Thymus (tissue), 11 donors: ENCODE results near the gene VWA7. TPM values are rescaled to one million over a fixed set of nuclear protein-coding genes. Genes with fewer than 3 reads are reported as not detected.

Experiments
- DNase-seq, 9 donors: peaks; one replicate each; pipeline ENCODE4 v3.0.0-alpha.2; 2013; ENCODE audit warnings: low spot score in 9 of 9, low read depth in 6 of 9, missing footprints in 1 of 9
- H3K27ac ChIP-seq, 2 donors: one replicate each; pipeline ENCODE4 v1.5.1; 2013; ENCODE audit warnings: control low read depth in 1 of 2, low read depth in 1 of 2, low read length in 1 of 2, mild to moderate bottlenecking in 1 of 2, moderate library complexity in 1 of 2
- H3K27me3 ChIP-seq, 2 donors: one replicate each; pipeline ENCODE4 v1.5.1; 2013; ENCODE audit warnings: low read length in 1 of 2; ENCODE audit not compliant: control insufficient read depth in 2 of 2, insufficient read depth in 1 of 2
- H3K36me3 ChIP-seq, 2 donors: one replicate each; pipeline ENCODE4 v1.5.1; 2013; ENCODE audit warnings: low read length in 1 of 2, mild to moderate bottlenecking in 1 of 2, moderate library complexity in 1 of 2; ENCODE audit not compliant: control insufficient read depth in 2 of 2, insufficient read depth in 2 of 2
- H3K4me1 ChIP-seq, 2 donors: one replicate each; pipeline ENCODE4 v1.5.1; 2013; ENCODE audit warnings: low read length in 2 of 2; ENCODE audit not compliant: control insufficient read depth in 2 of 2, insufficient read depth in 2 of 2
- H3K4me3 ChIP-seq, 2 donors: one replicate each; pipeline ENCODE4 v1.5.1; 2013; ENCODE audit warnings: low read length in 2 of 2, control low read depth in 1 of 2, mild to moderate bottlenecking in 1 of 2
- H3K9me3 ChIP-seq, 2 donors: one replicate each; pipeline ENCODE4 v1.5.1; 2013; ENCODE audit warnings: low read length in 1 of 2, mild to moderate bottlenecking in 1 of 2; ENCODE audit not compliant: control insufficient read depth in 2 of 2, insufficient read depth in 1 of 2
- WGBS: extraction: QIAGEN DNeasy Blood & Tissue Kit; methylation state at CpG from one replicate; pipeline ENCODE4 v1.1.7; 2013; 5-methylcytosine and 5-hydroxymethylcytosine counted together
- polyA plus RNA-seq: library from polyadenylated mRNA; stranded (reverse); fragments of 200-250 nt; gene quantifications from one replicate; pipeline ENCODE4 v1.2.3, GENCODE V29; 2013
- total RNA-seq: library from RNA; stranded (reverse); fragments of 120-200 nt; gene quantifications from one replicate; pipeline ENCODE4 v1.2.4, GENCODE V29; 2013
- donor health status: healthy.

The VWA7 gene
- total and polyA plus RNA-seq, 2 donors = 0.66 to 0.76 TPM

DNA sequence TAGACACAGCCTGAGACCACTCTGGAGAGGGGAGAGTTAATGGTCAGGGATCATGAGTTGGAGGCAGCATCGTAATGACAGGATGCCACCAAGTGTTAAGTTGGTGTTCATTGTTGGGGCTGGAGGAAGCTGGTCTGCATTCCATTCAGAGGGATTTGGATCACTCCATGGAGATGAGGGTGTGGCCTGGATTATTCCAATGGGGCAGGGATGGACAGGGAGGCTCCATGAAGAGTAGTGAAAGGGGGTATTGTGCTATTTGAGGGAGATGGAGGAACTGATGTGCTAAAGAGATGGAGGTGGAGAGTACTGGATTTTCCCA is 13.5 kb downstream of the VWA7 start:
- no peak overlapping the region for H3K4me3 ChIP-seq
- peaks cover 20 to 48% of the 10 kb centered on the region in 2 donors for H3K36me3 ChIP-seq
- peaks cover 0 to 12% of the 10 kb centered on the region in 2 donors for H3K4me1 ChIP-seq
- peaks cover 0 to 17% of the 10 kb centered on the region in 2 donors for H3K27me3 ChIP-seq
- no peak for DNase-seq
- no peaks in the 10 kb centered on the region for H3K9me3 ChIP-seq
- H3K27ac ChIP-seq = no peak overlapping the region
- WGBS = 96% methylated on average over 1 of the region's 1 CpG

DNA sequence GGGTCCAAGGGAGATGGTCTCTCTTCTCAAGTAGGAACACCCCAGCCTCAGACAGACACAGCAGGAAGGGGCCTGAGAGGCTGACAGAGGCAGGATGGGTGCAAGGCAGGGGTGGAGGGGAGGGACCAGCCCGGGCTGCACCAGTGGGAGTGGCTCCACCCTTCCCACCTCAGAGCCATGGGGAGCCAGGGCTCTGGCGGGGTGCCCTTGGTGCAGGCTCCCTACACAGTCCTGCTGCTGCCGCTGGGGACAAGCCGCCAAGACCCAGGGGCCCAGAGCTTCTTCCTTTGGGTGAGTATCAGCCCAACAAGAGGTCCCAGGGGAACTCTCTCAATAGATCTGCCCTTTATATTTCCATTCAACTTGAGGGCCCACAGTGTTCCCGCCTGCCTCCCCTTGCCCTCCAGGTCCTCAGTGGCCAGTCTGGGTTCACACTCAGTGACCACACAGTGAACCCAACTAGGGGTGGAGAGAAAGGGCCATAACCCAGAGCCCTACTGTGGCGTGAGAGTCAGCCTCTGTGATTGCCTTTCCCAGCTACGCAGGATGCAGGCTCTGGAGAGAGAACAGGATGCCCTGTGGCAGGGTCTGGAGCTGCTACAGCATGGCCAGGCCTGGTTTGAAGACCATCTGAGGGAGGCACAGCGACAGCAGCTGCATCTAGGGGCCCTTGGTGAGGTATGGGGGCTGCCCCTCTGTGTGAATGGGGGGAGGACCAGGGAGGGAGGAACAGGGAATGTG is 14.1 kb downstream of the VWA7 start:
- Histone ChIP-seq H3K9me3 (no peaks in the 10 kb centered on the region), H3K4me1 (peaks cover 0 to 12% of the 10 kb centered on the region in 2 donors), H3K27ac (no peak overlapping the region), H3K4me3 (no peak overlapping the region), H3K27me3 (peaks cover 0 to 17% of the 10 kb centered on the region in 2 donors), H3K36me3 (peaks cover 25 to 52% of the 10 kb centered on the region in 2 donors)
- DNase-seq = no peak
- WGBS = 95% methylated on average over 8 of the region's 8 CpGs

DNA sequence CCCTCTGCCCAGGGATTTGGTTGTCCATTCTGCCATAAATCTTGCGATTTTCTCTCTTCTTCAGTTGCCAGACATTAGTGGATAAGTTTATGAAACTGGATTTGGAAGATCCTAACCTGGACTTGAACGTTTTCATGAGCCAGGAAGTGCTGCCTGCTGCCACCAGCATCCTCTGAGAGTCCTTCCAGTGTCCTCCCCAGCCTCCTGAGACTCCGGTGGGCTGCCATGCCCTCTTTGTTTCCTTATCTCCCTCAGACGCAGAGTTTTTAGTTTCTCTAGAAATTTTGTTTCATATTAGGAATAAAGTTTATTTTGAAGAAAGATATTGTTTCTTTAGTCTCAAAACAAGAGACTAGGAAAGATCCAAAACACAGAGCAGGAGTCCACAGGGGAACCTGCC is 14.8 kb downstream of the VWA7 start, which contains the start of gene SAPCD1:
TSS of gene SAPCD1 (plus strand) at position 301 of the 400 bp plus-strand sequence. CDS start 399 bp downstream, outside the sequence.
- H3K27ac ChIP-seq = no peak within 1 kb of the TSS
- DNase-seq = no peak

DNA sequence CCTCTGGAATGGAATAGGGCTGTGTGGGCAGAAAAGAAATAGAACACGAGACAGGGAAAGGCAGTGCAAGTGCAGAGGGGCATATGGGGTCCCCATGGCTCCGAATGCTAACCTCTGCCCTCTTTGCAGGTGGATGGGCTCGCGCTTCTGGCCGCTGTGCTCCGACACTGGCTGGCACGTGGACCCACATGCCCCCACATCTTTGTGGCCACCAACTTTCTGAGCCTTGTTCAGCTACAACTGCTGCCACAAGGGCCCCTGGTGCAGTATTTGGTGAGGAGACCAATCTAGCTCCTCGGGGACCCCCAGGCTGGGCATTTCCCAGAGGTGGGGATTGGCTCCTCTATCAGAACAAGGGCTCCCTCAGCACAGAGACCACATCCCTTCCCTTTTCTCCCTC is 15.8 kb downstream of the VWA7 start:
- Histone ChIP-seq H3K27me3 (peaks cover 0 to 10% of the 10 kb centered on the region in 2 donors), H3K36me3 (peaks cover 25 to 52% of the 10 kb centered on the region in 2 donors), H3K4me3 (no peak overlapping the region), H3K4me1 (peaks cover 0 to 12% of the 10 kb centered on the region in 2 donors), H3K27ac (no peak overlapping the region), H3K9me3 (no peaks in the 10 kb centered on the region)
- WGBS = 99% methylated on average over 8 of the region's 8 CpGs
- no peak for DNase-seq

More for the DNA sequence above, 14.8 kb downstream of the VWA7 start, which contains the start of gene SAPCD1:
- 92% methylated on average over 4 of the region's 4 CpGs for WGBS
- H3K4me1 ChIP-seq = peaks cover 0 to 12% of the 10 kb centered on the region in 2 donors
- peaks cover 25 to 52% of the 10 kb centered on the region in 2 donors for H3K36me3 ChIP-seq
- peaks cover 0 to 15% of the 10 kb centered on the region in 2 donors for H3K27me3 ChIP-seq
- no peaks in the 10 kb centered on the region for H3K9me3 ChIP-seq
- no peak within 1 kb of the TSS for H3K4me3 ChIP-seq

DNA sequence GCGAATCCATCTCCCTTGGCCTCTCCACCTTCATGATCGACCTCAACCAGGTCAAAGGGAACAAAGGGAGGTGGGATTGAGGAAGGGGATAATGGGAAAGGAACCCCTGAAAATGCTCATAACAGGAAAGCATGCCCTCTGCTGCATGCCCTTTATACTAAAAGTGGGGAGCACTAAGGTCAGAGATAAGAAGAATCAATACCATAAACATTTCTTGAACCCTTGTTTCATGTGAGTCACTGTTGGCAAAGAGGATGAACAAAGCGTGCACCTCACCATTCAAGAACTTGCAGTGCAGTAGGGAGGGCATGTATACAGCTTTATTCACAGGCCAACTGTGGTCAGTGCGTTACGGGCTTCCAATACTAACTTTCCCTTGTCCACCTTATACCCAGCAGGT is 16.3 kb downstream of the VWA7 start:
- H3K36me3 ChIP-seq = peaks cover 25 to 52% of the 10 kb centered on the region in 2 donors
- WGBS = 97% methylated on average over 5 of the region's 5 CpGs

DNA sequence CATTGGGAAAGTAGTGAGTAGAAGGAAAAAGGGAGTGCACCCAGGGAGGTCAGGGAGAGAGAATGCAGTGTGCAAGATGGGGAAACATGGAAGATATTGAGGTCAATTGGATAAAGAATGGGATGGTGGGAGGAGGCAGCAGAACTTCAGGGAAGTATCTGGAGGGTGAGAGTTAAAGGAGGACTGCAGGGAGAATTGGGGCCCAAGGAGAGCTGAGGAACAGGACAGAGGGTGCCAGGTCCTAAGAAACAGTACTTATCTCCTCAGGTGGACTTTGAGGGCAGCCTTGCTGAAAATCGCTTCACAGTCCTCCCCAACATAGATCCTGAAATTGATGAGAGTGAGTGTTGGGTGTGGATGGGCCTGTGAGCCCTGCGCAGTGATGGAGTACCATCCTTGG is 18.8 kb downstream of the VWA7 start:
- DNase-seq = no peak
- 99% methylated on average over 2 of the region's 2 CpGs for WGBS
- Histone ChIP-seq H3K27me3 (no peaks in the 10 kb centered on the region), H3K4me1 (peaks cover 0 to 12% of the 10 kb centered on the region in 2 donors), H3K27ac (no peak overlapping the region), H3K9me3 (no peaks in the 10 kb centered on the region), H3K4me3 (no peak overlapping the region), H3K36me3 (peaks cover 27 to 49% of the 10 kb centered on the region in 2 donors)

More for the DNA sequence above, 16.3 kb downstream of the VWA7 start:
- no peaks in the 10 kb centered on the region for H3K9me3 ChIP-seq
- H3K4me3 ChIP-seq = no peak overlapping the region
- H3K27me3 ChIP-seq = peaks cover 0 to 4% of the 10 kb centered on the region in 2 donors
- no peak overlapping the region for H3K27ac ChIP-seq
- H3K4me1 ChIP-seq = peaks cover 0 to 12% of the 10 kb centered on the region in 2 donors
- no peak for DNase-seq

DNA sequence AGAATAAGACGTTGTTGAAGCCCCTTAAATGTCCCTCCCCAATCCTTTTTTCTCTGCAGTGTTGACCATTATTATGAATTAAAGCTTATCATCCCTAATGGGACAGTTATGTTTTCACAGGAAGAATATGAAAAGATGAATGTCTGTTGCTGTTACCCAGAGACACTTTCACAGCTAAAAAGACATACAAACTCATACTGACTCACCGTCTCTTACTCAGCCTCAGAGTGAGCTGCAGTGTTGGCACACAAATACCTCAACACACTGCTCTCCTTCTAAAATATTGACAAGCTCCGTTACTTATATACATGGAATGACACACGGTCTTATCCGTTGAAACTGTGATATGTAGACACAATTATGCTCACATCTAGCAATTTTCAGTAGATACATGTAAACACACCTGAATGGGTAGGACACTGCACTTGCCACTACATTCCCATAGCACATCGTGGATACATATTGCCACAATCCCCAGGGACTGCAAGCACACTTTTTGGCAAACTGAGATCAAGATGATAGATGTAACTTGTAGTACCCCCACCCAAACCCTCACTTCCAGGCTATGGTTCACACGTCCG is 24.3 kb downstream of the VWA7 start:
- H3K36me3 ChIP-seq = peaks cover 7 to 8% of the 10 kb centered on the region in 2 donors
- 85% methylated on average over 8 of the region's 8 CpGs for WGBS
- H3K27me3 ChIP-seq = no peaks in the 10 kb centered on the region
- H3K27ac ChIP-seq = no peak overlapping the region
- DNase-seq = no peak
- no peaks in the 10 kb centered on the region for H3K9me3 ChIP-seq
- H3K4me1 ChIP-seq = no peaks in the 10 kb centered on the region
- H3K4me3 ChIP-seq = no peak overlapping the region

DNA sequence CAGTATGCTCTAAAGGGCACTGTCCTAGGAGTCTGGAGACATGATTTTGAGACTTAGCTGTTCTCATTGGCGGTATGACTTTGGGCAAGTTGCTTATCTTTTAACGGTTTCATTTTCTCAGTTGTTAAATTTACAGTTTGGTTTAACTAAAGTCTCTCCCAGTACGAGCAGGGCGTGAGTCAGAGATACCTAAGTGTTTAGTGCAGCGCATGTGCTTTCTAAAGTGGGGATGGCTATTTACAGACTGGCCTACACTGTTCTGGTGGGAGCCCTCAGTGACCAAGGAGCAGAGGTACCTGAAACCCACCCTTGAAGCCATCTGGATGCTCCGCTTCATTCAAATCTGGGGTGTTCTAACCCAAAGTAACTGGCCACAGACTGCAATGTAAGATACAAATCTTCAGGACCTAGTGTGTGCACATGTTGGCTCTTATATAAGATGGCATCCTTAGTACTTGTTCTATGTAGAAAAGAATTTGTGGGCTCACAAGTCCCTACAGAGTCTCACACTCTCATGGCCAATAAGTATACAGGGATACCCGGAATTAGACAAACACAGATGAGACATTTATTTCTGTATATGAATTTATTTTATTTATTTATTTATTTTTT is 26.6 kb downstream of the VWA7 start:
- H3K36me3 ChIP-seq = peaks cover 15 to 17% of the 10 kb centered on the region in 2 donors
- no peak overlapping the region for H3K4me3 ChIP-seq
- H3K4me1 ChIP-seq = no peaks in the 10 kb centered on the region
- WGBS = 98% methylated on average over 7 of the region's 7 CpGs
- H3K27ac ChIP-seq = no peak overlapping the region
- DNase-seq = no peak
- no peaks in the 10 kb centered on the region for H3K27me3 ChIP-seq
- H3K9me3 ChIP-seq = no peaks in the 10 kb centered on the region
